ENCODE measurements around the gene XYLT2.
"Not testable (repeated sequence)": the region's sequence is repeated elsewhere in the genome, so short reads cannot be mapped to it uniquely, and the experiment has no call there.

XYLT2 gene

DNA sequence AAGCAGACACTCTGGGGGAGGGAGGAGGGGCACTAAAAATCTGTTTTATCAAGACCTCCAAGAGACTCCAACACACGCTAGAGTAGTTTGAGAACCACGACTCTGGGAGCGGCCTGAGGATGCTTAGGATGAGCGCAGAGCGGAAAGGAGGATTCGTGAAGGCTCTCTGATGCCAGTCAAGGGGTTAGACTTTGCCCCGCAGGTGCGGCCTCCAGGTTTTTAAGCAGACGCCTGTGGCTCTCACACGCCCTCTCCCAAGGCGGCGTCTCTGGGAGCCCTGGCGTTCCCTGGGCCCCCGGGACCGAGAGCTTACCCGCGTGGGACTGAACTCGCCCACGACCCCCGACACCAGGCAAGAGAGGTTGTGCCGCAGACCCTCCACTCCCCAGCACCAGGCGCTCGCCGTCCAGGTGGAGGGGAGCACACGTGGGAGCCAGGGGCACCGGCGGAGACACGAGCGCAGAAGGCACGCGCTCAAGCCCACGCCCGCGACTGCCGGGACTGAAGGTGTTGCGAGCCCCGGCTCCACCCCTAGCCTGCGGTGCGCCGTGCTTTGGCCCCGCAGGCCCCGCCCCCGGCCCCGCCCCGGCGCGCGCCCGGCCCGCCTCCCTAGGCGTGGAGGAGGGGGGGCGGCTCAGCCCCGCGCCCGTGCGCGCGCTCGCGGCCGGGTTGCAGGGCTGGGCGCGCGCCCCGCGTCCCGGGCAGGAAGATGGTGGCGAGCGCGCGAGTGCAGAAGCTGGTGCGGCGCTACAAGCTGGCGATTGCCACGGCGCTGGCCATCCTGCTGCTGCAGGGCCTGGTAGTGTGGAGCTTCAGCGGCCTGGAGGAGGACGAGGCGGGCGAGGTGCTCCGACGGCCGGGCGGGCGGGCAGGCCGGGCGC lies at the start of gene XYLT2:
Gene XYLT2 (plus strand): TSS at position 695 of the 881 bp plus-strand sequence. CDS start 15 bp downstream, at position 710.
- no peak for DNase-seq (ENCODE audit: low read depth, low spot score)

DNA sequence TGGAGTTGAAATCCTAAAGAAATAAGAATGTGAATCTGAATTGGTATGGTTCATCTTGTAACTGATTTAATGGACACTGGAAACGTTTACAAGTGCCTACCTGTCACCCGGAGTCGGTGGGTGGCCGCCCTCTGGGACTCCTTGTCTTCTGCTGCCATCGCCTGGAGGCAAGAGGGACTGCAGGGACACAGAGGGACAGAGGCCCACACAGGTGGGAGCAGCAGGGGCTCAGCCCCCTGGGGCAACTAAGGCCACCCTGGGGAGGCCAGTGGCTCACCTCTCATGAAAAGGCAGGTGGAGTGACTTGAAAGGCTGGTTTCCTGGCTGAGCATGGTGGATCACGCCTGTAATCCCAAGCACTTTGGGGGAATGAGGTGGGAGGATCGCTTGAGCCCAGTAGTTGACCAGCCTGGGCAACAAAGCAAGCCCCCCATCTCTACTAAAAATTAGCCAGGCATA lies 48.5 kb upstream of the XYLT2 start:
- no peak for DNase-seq (ENCODE audit: low read depth, low spot score)

DNA sequence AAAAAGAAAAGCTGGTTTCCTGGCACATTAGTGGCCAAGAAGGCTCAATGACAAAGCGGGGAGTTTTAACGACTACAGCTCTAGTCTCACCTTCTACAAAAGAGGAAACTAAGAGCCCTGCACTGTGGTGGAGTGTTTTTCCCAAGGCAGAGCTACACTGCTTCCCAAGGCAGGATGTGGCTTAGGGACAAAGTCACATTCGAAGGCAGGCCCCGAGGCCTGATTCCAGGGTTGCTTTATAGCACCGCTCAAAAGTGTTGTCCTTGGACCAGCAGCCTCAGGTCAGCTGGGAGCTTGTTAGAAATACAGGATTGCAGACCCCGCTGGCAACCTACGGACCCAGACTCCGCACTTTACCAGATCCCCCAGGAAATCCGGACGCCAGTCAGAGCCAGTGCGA lies 47.9 kb upstream of the XYLT2 start:
- no peak for DNase-seq (ENCODE audit: low read depth, low spot score)

DNA sequence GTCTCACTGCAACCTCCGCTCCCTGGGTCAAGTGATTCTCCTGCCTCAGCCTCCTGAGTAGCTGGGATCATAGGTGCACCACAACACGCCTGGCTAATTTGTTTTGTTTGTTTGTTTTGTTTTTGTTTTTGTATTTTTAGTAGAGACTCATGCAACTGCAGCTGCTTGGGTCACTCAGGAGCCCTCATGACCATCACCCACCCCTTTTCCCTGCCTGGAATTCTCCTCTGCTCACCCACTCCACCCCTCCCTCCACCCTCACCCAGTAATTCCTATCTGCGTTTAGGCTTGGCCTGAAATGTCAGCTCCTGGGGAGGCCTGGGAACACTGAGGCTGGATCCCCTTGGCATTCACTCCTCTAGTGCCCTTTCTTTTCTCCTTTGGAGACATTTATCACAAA lies 46.1 kb upstream of the XYLT2 start:
- DNase-seq (ENCODE audit: low read depth, low spot score), result no peak

DNA sequence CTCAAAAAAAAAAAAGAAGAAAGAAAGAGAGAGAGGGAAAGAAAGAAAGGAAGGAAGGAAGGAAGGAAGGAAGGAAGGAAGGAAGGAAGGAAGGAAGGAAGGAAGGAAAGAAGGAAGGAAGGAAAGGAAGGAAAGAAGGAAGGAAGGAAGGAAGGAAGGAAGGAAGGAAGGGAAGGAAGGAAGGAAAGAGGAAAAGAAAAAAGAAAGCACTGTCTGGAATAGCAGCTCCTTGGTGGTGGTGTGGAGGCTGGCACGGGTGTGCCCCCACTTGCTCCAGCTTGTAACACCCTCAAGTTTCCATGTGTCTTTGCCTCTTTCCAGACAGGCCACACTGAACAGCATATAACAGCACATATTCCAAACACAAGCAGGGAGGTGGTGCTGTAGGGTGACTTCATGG lies 45.1 kb upstream of the XYLT2 start:
- not testable (repeated sequence) for DNase-seq (ENCODE audit: low read depth, low spot score)

DNA sequence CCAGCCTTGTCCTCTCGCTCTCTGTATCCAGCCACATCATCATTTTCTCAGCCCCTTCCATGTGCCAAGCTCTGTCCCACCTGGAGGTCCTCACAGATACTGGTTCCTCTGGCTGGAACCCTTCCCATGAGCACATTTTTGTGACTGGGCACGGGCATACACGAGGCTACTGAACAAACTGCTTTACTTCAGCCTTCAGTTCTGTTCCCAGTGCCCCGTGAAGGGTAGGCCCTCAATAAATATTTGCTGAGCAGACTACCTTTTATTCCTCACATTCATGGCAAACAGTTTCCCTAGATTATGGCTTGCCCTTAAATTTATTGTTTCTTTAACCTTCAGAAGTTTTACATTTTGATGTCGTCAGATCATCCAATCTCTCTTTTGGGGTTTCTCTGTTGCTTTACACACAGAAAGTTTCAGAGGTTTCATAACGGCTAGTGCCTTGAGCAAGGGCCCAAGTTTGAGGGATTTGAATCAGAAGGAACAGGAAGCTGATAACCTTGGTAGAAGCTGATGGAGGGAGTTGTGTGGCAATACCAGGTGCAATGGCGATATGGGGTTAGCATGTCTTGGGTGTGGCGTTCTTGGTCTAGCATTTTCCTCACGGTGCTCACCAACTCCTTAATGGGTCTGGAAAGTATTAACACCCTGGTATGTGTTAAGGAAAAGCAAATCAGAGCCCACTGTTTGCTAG lies 43.9 kb upstream of the XYLT2 start:
- DNase-seq (ENCODE audit: low read depth, low spot score), result no peak

DNA sequence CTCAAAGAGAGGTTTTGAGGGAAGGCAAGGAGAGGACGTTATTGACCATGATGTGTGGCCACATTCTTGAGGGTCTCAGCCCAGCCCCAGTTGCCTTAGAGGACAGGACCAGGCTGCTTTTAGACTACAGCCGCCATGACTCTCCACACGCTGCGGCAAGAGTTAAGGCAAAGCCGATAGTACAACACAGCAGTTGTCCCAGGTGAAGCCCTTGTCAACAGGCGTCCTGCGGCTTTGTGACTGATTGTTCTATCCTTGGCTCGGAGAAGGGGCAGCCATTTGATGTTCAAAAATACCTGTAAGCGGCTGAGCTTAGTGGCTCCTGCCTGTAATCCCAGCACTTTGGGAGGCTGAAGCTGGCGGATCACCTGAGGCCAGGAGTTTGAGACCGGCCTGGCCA lies 42.9 kb upstream of the XYLT2 start:
- no peak for DNase-seq (ENCODE audit: low read depth, low spot score)

DNA sequence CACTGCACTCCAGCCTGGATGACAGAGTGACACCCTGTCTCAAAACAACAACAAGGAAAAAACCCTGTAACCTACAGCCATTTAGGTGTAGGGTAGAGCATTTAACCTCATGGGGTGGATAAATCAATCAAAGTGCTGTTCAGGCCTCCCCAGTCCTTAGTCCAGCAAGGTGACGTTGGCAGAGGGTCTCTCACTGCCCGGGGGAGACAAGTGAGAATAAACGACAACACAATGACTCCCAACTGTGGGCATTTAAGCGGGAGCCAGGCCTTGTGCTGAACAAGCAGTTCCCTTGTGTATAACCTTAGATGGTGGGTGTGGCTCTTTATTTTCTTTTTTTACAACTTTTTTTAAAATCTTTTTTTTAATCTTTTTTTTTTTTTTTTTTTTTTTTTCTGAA lies 42.3 kb upstream of the XYLT2 start:
- no peak for DNase-seq (ENCODE audit: low read depth, low spot score)

DNA sequence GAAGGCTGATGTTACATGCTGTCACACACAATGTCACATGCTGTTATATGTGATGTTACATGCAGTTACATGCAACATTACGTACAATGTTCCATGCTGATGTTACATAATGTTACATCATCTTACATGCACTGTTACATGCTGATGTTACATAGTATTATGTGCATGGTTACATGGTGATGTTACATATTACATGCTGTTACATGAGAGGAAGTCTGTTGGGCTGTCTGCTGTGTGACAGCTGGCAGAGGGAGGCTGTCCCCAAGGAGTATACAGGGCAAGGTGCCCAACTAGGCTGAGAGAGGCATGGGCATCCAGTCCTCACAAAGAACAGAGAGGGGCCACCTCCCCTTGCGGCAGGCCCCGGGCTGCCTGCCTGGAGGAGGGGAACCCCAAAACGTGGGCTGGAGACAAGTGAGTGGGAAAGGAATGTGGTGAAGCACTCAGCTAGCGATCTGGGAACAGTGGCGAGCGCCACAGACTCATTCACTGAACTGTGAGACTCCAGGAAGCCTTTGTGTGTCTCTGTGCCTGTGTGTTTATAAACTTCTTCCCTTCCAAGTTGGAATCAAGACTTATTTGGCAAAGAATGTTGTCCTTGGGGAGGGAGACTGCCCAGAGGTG lies 41.0 kb upstream of the XYLT2 start:
- no peak for DNase-seq (ENCODE audit: low read depth, low spot score)

DNA sequence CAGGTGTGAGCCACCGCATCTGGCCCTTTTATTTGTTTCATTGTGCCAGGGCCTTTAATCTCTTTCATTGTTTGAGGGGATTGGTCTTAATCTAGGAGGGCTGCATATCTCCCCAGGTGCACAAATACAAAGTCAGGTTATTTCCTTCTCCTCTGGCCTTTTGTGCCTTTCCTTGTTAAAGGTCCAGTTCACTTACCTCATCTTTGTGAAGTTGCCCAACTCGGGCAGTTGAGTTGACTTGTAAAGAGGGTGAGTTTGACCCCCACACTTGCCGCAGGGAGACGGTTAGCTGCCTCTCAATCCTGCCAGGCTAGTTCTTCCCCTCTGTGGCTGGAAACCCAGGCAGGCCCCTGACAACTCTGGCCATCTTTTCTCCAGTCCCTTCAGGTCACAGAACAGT lies 38.3 kb upstream of the XYLT2 start:
- DNase-seq (ENCODE audit: low read depth, low spot score), result no peak

DNA sequence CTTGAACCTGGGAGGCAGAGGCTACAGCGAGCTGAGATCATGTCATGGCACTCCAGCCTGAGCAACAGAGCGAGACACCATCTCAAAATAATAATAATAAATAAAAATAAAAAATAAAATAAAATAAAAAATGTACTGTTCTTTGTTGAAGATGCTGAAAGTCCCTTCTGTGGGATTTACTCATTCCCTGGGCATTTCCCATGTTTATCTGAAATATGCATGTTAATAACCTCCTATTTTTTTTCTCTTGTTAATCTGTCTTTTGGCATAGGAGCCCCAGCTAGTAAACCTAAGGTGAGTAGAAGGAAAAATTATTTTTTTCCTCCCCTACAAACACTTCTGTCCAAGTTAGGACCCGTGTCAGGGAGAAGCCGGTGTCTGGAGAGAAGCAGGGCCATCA lies 37.3 kb upstream of the XYLT2 start:
- no peak for DNase-seq (ENCODE audit: low read depth, low spot score)

DNA sequence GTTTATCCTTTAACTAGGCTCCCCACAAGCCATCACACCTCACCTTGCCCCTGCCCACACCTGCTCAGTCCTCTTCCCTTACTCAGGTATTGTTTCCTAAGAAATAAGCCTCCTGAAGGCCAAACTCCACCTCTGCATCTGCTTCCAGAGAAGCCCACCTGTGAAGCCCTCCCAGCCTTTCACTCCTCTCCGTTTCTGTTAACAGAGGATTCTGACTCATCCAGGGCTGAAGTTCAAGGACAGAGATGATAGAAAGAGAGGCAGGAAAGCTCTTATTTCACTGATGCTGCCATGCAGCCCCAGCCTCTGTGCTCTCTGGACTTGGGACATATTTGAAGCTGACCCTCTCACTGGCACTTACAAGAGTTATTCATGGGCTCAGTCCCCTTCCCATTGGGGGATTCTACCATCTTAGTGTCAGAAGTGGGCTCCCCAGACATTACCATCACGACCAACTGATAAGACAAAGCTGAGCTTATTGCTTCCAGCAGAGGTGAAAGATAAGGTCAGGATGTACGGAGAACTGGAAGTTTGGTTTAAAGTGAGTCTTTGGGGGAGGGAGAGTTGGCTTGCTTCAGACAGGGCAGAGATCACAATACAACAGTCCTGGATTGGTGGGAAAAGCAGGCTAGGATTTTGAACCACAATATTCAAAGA lies 35.3 kb upstream of the XYLT2 start:
- DNase-seq (ENCODE audit: low read depth, low spot score), result no peak

DNA sequence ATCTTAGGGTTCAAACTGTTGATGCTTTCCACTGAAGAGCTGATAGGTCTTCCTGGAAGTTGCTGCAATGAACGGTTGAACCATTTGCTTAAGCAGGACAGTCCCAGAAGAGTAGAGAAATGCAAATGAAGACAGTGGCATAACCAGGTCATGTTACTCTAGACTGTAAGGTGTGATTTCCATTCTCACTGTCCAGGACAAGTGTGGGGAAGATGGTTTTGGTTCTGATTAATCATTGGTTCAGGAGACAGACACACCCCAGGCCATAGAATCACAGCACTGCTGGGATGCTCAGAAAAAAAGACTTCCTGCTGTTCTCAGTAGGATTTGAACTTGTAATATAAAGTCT lies 34.8 kb upstream of the XYLT2 start:
- no peak for DNase-seq (ENCODE audit: low read depth, low spot score)

DNA sequence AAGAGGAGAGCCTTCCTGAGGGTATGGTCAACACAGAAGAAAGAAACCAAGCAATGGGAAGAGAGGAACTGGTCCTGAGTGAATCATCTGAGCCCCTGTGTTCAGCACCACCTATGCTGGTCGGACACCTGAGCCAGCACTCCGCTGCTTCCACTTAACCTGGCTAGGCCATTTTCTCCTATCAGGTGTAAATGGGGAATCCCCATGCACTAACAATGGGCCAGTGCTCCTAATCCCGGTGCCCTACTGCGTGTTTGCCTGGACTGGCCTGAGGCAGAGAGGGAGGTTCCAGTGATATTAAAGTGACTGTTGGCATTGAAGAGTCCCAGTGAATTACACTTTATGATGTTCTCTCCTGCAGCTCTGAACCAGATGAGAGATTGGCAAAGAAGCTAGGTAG lies 34.4 kb upstream of the XYLT2 start:
- DNase-seq (ENCODE audit: low read depth, low spot score), result no peak

DNA sequence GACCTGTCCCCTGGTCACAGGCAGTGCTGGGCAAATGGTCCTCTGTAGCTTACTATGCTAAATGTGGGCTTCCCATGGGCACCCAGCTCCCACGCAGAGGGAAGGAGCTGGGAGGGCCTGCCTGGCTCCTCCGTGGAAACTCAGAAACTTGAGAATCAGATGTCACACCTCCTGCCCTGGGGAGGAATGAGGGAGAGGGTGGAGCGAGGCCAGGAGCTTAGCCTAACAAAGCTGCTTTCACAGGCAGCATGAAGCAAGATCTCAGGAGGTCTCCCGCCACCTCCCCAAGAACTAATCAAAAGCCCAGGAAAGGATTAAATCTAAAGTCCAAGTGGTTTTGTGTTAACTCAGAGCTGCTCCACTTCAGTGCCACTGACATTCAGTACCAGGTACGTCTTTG lies 33.6 kb upstream of the XYLT2 start:
- no peak for DNase-seq (ENCODE audit: low read depth, low spot score)

DNA sequence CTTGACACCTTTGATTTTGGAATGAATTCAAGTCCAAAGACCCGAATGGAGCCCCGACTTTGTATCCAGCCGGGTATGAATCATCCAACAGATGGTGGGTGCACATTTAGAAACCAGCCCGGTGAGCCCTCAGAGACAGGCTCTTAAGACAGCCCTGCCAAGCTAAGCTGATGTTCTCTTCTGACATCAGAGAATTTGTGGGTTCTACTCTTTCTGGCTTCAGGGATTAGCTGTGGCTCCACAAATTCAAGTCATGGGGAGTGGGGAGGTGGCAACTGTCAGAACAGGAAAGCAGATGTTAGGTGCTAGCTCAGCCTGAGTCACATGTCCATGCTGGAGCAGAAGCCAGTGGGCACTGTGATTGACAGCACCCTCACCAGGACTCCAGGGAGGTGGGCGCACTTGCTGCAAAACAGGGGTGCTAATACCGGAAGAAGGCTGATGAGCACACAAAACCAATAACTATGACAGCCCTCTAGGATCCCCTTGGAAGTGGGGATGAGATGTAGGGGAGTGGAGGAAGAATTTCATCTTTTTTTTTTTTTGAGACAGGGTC lies 31.4 kb upstream of the XYLT2 start:
- DNase-seq (ENCODE audit: low read depth, low spot score), result no peak

DNA sequence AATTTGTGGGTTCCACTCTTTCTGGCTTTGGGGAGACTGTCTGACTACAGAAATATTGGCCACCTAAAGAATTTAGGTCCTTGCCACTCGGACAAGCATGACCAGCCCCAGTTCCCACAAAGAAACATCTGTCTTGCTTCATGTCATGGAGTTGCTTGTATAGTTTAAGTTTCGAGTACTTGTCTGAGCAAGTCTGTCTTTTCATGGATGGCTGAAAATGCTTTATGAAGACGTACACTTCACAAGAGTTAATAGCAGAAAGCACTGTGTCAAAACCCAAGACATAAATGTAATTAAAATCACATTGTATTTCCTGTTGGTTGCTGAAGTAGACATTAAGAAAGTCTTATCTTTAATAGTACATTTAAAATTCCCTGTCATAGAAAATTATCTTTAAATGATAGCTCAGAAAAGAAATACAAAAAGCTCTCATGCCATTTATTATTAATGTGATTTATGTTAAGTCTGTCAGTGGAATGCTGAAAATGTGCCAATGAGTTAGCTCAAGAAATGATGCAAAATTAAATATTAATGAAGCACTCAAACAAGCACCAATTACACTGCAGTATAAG lies 29.8 kb upstream of the XYLT2 start:
- DNase-seq (ENCODE audit: low read depth, low spot score), result no peak

DNA sequence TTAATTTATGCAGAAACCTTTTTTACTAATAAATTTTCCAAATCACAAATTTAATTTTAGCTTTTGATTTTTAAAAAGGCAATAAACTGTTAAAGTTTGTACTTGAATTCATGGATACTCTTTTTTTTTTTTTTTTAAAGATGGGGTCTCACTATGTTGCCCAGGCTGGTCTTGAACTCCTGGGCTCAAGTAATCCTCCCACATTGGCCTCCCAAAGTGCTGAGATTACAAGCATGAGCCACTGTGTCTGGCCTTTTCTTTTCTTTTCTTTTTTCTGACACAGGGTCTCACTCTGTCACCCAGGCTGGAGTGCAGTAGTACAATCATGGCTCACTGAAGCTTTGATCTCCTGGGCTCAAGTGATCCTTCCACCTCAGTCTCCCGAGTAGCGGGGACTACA lies 29.3 kb upstream of the XYLT2 start:
- DNase-seq (ENCODE audit: low read depth, low spot score), result not testable (repeated sequence)

DNA sequence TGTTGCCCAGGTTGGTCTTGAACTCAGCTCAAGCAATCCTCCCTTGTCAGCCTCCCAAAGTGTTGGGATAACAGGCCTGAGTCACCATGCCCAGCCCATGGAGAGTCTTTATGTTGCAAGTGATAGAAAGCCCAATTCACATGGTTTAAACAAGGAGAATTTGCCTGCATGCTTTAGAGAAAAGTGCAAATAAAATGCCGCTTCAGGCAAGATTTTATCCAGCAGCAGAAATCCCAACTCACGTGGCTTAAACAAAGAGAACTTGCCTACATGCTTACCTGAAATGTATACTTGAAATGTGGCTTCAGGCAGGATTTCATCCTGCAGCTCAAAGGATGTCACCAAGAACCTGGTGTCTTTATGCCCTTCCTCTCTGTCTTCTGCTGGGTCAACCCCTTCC lies 28.8 kb upstream of the XYLT2 start:
- no peak for DNase-seq (ENCODE audit: low read depth, low spot score)

DNA sequence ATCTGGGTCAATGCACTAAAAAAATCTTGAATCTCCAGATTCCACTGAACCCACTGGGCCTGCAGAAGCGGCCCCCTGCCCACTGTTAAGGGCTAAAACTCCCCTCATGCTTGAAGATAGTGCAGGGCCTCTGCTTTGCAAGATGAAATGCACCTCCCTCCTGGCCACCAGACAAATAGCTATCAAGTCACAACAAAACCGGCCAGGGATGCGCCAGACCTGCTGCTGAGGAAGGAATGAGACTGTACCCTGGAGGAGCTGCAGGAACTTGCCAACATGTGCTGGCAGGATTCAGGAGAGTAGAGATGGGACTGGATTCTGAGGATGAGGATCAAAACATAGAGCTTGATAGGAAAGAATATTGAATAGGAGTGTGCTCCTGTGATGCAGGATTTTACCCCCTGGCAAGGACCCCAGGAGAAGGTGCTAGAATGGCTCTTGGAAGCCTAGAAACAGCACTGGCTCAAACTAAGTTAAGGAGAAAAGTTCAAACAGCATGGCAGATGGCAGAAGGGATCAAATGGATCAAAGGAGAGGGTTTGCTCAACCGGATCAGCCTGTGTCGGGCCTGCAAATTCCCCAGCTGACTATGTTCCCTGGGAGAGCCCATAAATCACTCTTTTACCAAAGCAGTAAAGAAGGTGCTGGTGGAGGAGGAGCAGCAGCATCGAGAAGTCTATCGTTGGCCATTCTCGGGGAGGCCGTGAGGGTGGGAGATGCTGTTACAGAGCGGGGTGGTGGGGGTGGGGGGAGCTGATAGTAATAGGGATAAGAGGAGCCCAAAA lies 27.2 kb upstream of the XYLT2 start:
- no peak for DNase-seq (ENCODE audit: low read depth, low spot score)
